ENCODE results near the gene TRPV4.
A peak's percentile ranks its signal among the peaks of the same experiment; 100 is the strongest.

Gene TRPV4

GRCh38 chr12:109808876-109809646, 24.1 kb downstream of the TRPV4 start:
- no peak for TF ChIP-seq CTCF (conservative IDR thresholded peaks at IDR 0.05; ENCODE audit: low read depth, low read length)
- DNase-seq (ENCODE audit: low read depth): no peak
- no peak overlapping the region for H3K4me3 ChIP-seq (ENCODE audit: low read length)

- no peak for DNase-seq (ENCODE audit: low read depth)
- no peak overlapping the region for H3K4me3 ChIP-seq (ENCODE audit: low read length)
- no peak for TF ChIP-seq CTCF (conservative IDR thresholded peaks at IDR 0.05; ENCODE audit: low read depth, low read length)
Observed at GRCh38 chr12:109807954-109808643, 25.1 kb downstream of the TRPV4 start.

- peak; percentile 99 for TF ChIP-seq CTCF (conservative IDR thresholded peaks at IDR 0.05; ENCODE audit: low read depth, low read length)
- H3K4me3 ChIP-seq (ENCODE audit: low read length): no peak overlapping the region
- no peak for DNase-seq (ENCODE audit: low read depth)
Observed at GRCh38 chr12:109804820-109805761, 28.1 kb downstream of the TRPV4 start.

GRCh38 chr12:109803678-109804077, 29.5 kb downstream of the TRPV4 start:
- no peak for DNase-seq (ENCODE audit: low read depth)
- no peak overlapping the region for H3K4me3 ChIP-seq (ENCODE audit: low read length)
- TF ChIP-seq CTCF (conservative IDR thresholded peaks at IDR 0.05; ENCODE audit: low read depth, low read length): no peak

GRCh38 chr12:109802828-109803227, 30.4 kb downstream of the TRPV4 start:
- no peak for TF ChIP-seq CTCF (conservative IDR thresholded peaks at IDR 0.05; ENCODE audit: low read depth, low read length)

GRCh38 chr12:109800536-109800935, 32.7 kb downstream of the TRPV4 start:
- H3K4me3 ChIP-seq (ENCODE audit: low read length): no peak overlapping the region
- DNase-seq (ENCODE audit: low read depth): no peak
- no peak for TF ChIP-seq CTCF (conservative IDR thresholded peaks at IDR 0.05; ENCODE audit: low read depth, low read length)

More at GRCh38 chr12:109802828-109803227, 30.4 kb downstream of the TRPV4 start:
- H3K4me3 ChIP-seq (ENCODE audit: low read length): no peak overlapping the region
- DNase-seq (ENCODE audit: low read depth): no peak

Data from retinal pigment epithelial cell (primary cell).